ENCODE data around the gene MEIOB.

MEIOB gene

GRCh38 chr16:1786242-1787055, 85.5 kb downstream of the MEIOB start:
- DNase-seq (ENCODE audit: low spot score): no peak

GRCh38 chr16:1785846-1786170, 86.2 kb downstream of the MEIOB start:
- DNase-seq (ENCODE audit: low spot score): no peak

- no peak for DNase-seq (ENCODE audit: low spot score)
Measured at GRCh38 chr16:1784977-1785845, 86.8 kb downstream of the MEIOB start.
